Kidney glomerular epithelial cell (primary cell): Measurements from ENCODE around the gene ATP6V0A4.

Experiments used
- DNase-seq: peaks from one replicate; lab custom pipeline; 2025; lab: John Stamatoyannopoulos, UW

The ATP6V0A4 gene

DNA sequence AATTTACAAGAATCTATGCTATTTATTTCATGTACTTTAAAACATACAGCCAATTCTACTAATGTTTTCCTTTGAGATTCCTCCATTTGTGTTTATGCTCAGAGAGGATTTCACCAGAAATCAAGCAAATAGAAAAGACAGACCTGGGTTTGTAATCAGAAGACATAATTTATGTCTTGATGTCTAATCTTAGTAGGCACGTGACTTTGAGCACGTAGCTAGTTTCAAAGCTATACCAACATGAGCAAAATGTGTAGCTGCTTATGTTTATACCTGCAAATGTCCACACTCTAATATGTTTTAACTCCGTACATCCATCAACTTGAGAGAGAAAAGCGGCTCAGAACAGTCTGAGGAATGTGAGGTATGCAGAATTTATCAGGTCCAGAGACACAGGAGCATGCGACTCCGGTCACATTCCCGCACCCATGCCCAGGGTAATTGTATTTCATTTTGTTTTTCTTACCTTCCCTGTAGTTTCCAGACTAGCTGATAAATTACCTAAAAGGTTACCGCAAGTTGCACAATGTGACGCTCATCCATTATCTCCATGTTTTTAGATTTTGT lies 136.8 kb downstream of the ATP6V0A4 start:
- no peak for DNase-seq

DNA sequence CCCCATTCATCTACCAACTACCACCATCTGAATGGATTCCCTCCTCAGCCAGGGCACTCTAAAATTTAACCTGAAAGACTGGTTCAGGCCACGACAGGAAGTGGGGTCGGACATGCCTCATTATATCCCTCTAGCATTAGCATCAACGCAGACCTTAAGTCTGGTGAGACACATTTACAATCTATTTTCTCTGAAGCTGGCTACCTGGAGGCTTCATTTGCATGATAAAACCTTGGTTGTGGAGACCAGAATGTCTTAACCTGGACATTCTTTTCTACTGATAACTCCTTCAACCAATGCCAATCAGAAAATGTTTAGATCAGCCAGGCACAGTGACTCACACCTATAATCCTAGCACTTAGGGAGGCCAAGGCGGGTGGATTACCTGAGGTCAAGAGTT lies 139.1 kb downstream of the ATP6V0A4 start:
- DNase-seq: no peak

DNA sequence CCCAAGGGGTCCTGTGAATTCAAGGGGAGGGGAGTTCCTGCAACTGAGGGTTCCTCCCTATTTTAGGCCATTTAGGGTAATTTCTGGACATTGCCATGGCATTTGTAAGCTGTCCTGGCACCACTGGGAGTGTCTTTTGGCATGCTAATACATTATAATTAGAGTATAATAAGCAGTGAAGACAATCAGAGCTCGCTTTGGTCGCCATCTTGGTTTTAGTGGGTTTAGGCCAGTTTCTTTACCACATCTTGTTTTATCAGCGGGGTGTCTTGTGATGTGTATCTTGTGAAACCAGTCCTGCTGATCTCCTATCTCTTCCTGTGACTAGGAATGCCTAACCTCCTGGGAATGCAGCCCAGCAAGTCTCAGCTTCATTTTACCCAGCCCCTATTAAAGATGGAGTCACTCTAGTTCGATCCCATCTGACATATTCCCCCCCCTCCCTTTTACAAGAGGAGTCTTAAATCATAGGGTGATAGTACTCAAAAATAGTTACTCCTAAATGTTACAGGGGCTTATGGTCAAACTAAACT lies 140.1 kb downstream of the ATP6V0A4 start:
- DNase-seq: no peak

DNA sequence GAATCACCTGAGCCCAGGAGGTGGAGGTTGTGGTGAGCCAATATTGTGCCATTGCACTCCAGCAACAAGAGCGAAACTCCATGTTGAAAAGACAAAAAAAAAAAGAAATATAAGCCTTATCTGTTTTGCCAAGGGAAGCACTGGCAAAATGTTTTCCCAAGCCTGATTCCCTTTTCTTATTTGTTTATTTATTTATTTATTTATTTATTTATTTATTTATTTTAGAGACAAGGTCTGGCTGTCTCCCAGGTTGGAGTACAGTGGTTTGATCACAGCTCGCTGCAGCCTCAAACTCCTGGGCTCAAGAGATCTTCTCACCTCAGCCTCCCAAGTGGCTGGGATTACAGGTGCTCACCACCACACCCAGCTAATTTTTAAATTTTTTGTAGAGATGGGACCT lies 141.0 kb downstream of the ATP6V0A4 start:
- DNase-seq: no peak
